Sigmoid colon (tissue), 7 donors: ENCODE measurements around the gene MGAT5. TPM values are rescaled to one million over a fixed set of nuclear protein-coding genes. Genes with fewer than 3 reads are reported as not detected.

Experiments
- DNase-seq: peaks from one replicate; pipeline ENCODE4 v3.0.0-alpha.2; 2019
- H3K27ac ChIP-seq, 4 donors: fragments of 200-600 bp; sonication (generic); one replicate each; pipeline ENCODE4 v1.5.1; 2016 to 2019; ENCODE audit warnings: mild to moderate bottlenecking in 1 of 4
- H3K27me3 ChIP-seq, 3 donors: fragments of 200-600 bp; sonication (generic); one replicate each; pipeline ENCODE4 v1.5.1; 2019; ENCODE audit warnings: mild to moderate bottlenecking in 1 of 3
- H3K36me3 ChIP-seq, 4 donors: fragments of 200-600 bp; sonication (generic); one replicate each; pipeline ENCODE4 v1.5.1; 2016 to 2019
- H3K4me1 ChIP-seq, 4 donors: fragments of 200-600 bp; sonication (generic); one replicate each; pipeline ENCODE4 v1.5.1; 2017 to 2019
- H3K4me3 ChIP-seq, 4 donors: fragments of 200-600 bp; sonication (generic); one replicate each; pipeline ENCODE4 v1.5.1; 2017 to 2019; ENCODE audit warnings: mild to moderate bottlenecking in 2 of 4, moderate library complexity in 1 of 4
- H3K9me3 ChIP-seq, 4 donors: fragments of 200-600 bp in 3 of 4; sonication (generic) in 3 of 4; one replicate each; pipeline versions ENCODE4 v1.5.1 to v1.6.1; 2013 to 2019
- CTCF ChIP-seq, 4 experiments: fragments of 450-650 bp in 3 of 4; fragments of 200-600 bp in 1 of 4; IDR thresholded peaks; one replicate each; pipeline ENCODE4 v1.5.1; 2016 to 2019; ENCODE audit warnings: antibody characterized with exemption in 4 of 4, mild to moderate bottlenecking in 3 of 4, moderate library complexity in 2 of 4
- EP300 ChIP-seq, 4 donors: sonication (generic); formaldehyde crosslinking; IDR thresholded peaks; one replicate each; pipeline ENCODE4 v1.6.1; 2017; ENCODE audit warnings: antibody characterized with exemption in 4 of 4
- POLR2A ChIP-seq, 2 donors: fragments of 450-650 bp; IDR thresholded peaks; one replicate each; pipeline ENCODE4 v1.6.1; 2016; ENCODE audit warnings: antibody characterized with exemption in 2 of 2, mild to moderate bottlenecking in 2 of 2, moderate library complexity in 2 of 2
- POLR2AphosphoS5 ChIP-seq, 4 donors: sonication (generic); formaldehyde crosslinking; IDR thresholded peaks; one replicate each; pipeline ENCODE4 v1.6.1; 2017; ENCODE audit warnings: antibody characterized with exemption in 4 of 4
- WGBS, 2 donors: extraction: QIAGEN DNeasy Blood & Tissue Kit; methylation state at CpG; one replicate each; pipeline ENCODE4 v1.1.7; 2013; 5-methylcytosine and 5-hydroxymethylcytosine counted together
- intact Hi-C: fragments of 100-400 bp; cut with DNase I; formaldehyde crosslinking; loops from one replicate; pipeline ENCODE4 v1.15.1; 2023
- polyA plus RNA-seq, 3 donors: library from polyadenylated mRNA; stranded (reverse); fragments of 200-250 nt; gene quantifications; one replicate each; pipeline ENCODE4 v1.2.3, GENCODE V29; 2013
- total RNA-seq, 4 donors: library from RNA; depleted of rRNA; stranded (reverse); fragments of >200 nt; gene quantifications; one replicate each; pipeline ENCODE4 v1.1.0, GENCODE V29; 2016
- donor health status: healthy with polysubstance abuse.
- donor health status: Bipolar disorder and iron deficiency.
- donor health status: healthy.

Gene MGAT5
- total and polyA plus RNA-seq, 7 donors: 3.0 to 42.4 (median 30.3) TPM

- intact Hi-C loops: no loop called here
- DNase-seq: no peak
- H3K4me1 ChIP-seq: no peaks in the 10 kb centered on the region
- WGBS, 2 donors: 89 to 92% methylated on average over 4 of the region's 4 CpGs
- no peaks in the 10 kb centered on the region for H3K27me3 ChIP-seq
- no peak overlapping the region for H3K4me3 ChIP-seq
- no peak for TF ChIP-seq POLR2AphosphoS5 (IDR thresholded peaks at IDR 0.05)
- no peak for TF ChIP-seq POLR2A (IDR thresholded peaks at IDR 0.05)
- H3K27ac ChIP-seq: no peak overlapping the region
- no peaks in the 10 kb centered on the region for H3K9me3 ChIP-seq
- H3K36me3 ChIP-seq: no peaks in the 10 kb centered on the region
Measured at GRCh38 chr2:134490559-134490958, 236.7 kb downstream of the MGAT5 start.

- intact Hi-C loops: no loop called here
- WGBS, 2 donors: 90 to 92% methylated on average over 4 of the region's 4 CpGs
Measured at GRCh38 chr2:134491022-134491421, 237.2 kb downstream of the MGAT5 start.

GRCh38 chr2:134491771-134492441 is 238.0 kb downstream of the MGAT5 start:
- H3K36me3 ChIP-seq: no peaks in the 10 kb centered on the region
- no peaks in the 10 kb centered on the region for H3K27me3 ChIP-seq
- H3K9me3 ChIP-seq: no peaks in the 10 kb centered on the region
- intact Hi-C loops: no loop called here
- H3K27ac ChIP-seq: no peak overlapping the region
- no peaks in the 10 kb centered on the region for H3K4me1 ChIP-seq
- DNase-seq: no peak
- H3K4me3 ChIP-seq: no peak overlapping the region
- 17 to 49% methylated on average over 9 of the region's 9 CpGs for WGBS, 2 donors
- TF ChIP-seq EP300 (IDR thresholded peaks at IDR 0.05) (no peak), POLR2A (IDR thresholded peaks at IDR 0.05) (no peak), POLR2AphosphoS5 (IDR thresholded peaks at IDR 0.05) (no peak), CTCF (IDR thresholded peaks at IDR 0.05) (no peak)

More at GRCh38 chr2:134491022-134491421, 237.2 kb downstream of the MGAT5 start:
- Histone ChIP-seq H3K9me3 (no peaks in the 10 kb centered on the region), H3K27ac (no peak overlapping the region), H3K27me3 (no peaks in the 10 kb centered on the region), H3K4me3 (no peak overlapping the region), H3K36me3 (no peaks in the 10 kb centered on the region), H3K4me1 (no peaks in the 10 kb centered on the region)
- TF ChIP-seq POLR2AphosphoS5 (IDR thresholded peaks at IDR 0.05): no peak
- no peak for TF ChIP-seq POLR2A (IDR thresholded peaks at IDR 0.05)
- TF ChIP-seq EP300 (IDR thresholded peaks at IDR 0.05): no peak
- no peak for TF ChIP-seq CTCF (IDR thresholded peaks at IDR 0.05)
- no peak for DNase-seq

GRCh38 chr2:134493797-134494196 is 239.9 kb downstream of the MGAT5 start:
- 92 to 93% methylated on average over 4 of the region's 4 CpGs for WGBS, 2 donors
- Histone ChIP-seq H3K36me3 (no peaks in the 10 kb centered on the region), H3K4me1 (no peaks in the 10 kb centered on the region), H3K4me3 (no peak overlapping the region), H3K27me3 (no peaks in the 10 kb centered on the region), H3K9me3 (no peaks in the 10 kb centered on the region), H3K27ac (no peak overlapping the region)
- no peak for TF ChIP-seq CTCF (IDR thresholded peaks at IDR 0.05)
- TF ChIP-seq POLR2A (IDR thresholded peaks at IDR 0.05): no peak
- no peak for TF ChIP-seq EP300 (IDR thresholded peaks at IDR 0.05)
- no peak for TF ChIP-seq POLR2AphosphoS5 (IDR thresholded peaks at IDR 0.05)
- no peak for DNase-seq
- intact Hi-C loops: no loop called here

- Histone ChIP-seq H3K27me3 (no peaks in the 10 kb centered on the region), H3K4me1 (no peaks in the 10 kb centered on the region), H3K9me3 (no peaks in the 10 kb centered on the region), H3K4me3 (no peak overlapping the region), H3K36me3 (no peaks in the 10 kb centered on the region), H3K27ac (no peak overlapping the region)
- 82 to 86% methylated on average over 7 of the region's 7 CpGs for WGBS, 2 donors
- TF ChIP-seq CTCF (IDR thresholded peaks at IDR 0.05) (no peak), POLR2AphosphoS5 (IDR thresholded peaks at IDR 0.05) (no peak), POLR2A (IDR thresholded peaks at IDR 0.05) (no peak), EP300 (IDR thresholded peaks at IDR 0.05) (no peak)
- DNase-seq: no peak
- intact Hi-C loops: no loop called here
Measured at GRCh38 chr2:134498654-134499053, 244.8 kb downstream of the MGAT5 start.
